PFSK-1 (cell line): Measurements from ENCODE around the gene ATXN1.

Experiments used
- POLR2AphosphoS5 ChIP-seq: IDR thresholded peaks from 2 replicates; pipeline ENCODE4 v1.6.1; 2012; ENCODE audit warnings: low read depth, mild to moderate bottlenecking, control low read depth, low read length, moderate library complexity
- TAF1 ChIP-seq: IDR thresholded peaks from 2 replicates; pipeline ENCODE4 v1.6.1; 2012; ENCODE audit warnings: low read length, control low read depth, borderline replicate concordance; ENCODE audit not compliant: insufficient read depth

DNA sequence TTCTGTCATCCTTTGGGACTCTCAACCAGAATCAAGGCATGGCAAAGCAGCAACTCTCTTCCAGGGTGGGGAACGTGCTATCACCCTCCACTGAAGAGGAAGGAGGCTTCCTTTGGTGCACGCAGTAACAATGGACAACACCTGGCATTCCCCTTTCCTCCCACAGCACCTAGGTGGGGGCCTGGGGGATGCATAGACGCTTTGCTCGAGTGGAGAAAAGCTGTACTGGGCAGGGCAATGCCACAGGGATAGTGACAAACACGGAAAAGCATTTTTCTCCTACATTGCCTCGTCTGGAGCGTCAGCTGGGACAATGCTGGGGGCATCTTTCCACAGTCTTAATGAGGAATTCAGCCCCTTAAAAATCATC, 439.9 kb downstream of the ATXN1 start:
- TF ChIP-seq POLR2AphosphoS5 (no peak), TAF1 (no peak)
